IMR-90 (cell line): ENCODE results near the gene HPCAL4. TPM values are rescaled to one million over a fixed set of nuclear protein-coding genes. Genes with fewer than 3 reads are reported as not detected.

Source experiments
- ATAC-seq: fragments of 200-7000 bp; cut with Tn5 transposase; 2 replicates; pipeline ENCODE4 v1.9.1; 2020; ENCODE audit warnings: low read depth, mild to moderate bottlenecking, moderate library complexity
- BruUV-seq: library from RNA; stranded (reverse); fragments of 400-500 nt; replicated peaks from 2 replicates; lab custom pipeline; 2021; lab: Mats Ljungman, UMichigan
- CTCF ChIA-PET: fragments of 300-600 bp; formaldehyde crosslinking; extraction: SDS; loops from one replicate; lab custom pipeline; 2021; ENCODE audit warnings: antibody characterized with exemption; lab: Yijun Ruan, JAX
- POLR2A ChIA-PET: fragments of 300-600 bp; sonication (Branson Sonifier 250); formaldehyde crosslinking; loops from one replicate; lab custom pipeline; 2022; ENCODE audit warnings: antibody characterized with exemption; ENCODE audit not compliant: unreplicated experiment; lab: Charles Lee
- DNase-seq: peaks from one replicate; pipeline ENCODE4 v3.0.0; 2013
- H2AFZ ChIP-seq: replicated peaks from 2 replicates; pipeline ENCODE3; 2013; ENCODE audit warnings: low read length, mild to moderate bottlenecking; ENCODE audit not compliant: poor library complexity
- H2AK5ac ChIP-seq: 2 replicates; pipeline ENCODE4 v1.6.1; 2013; ENCODE audit warnings: low read depth, low read length, inconsistent platforms
- H2AK9ac ChIP-seq: replicated peaks from 2 replicates; pipeline ENCODE3; 2013; ENCODE audit warnings: mild to moderate bottlenecking, low read depth, low read length, moderate library complexity; ENCODE audit not compliant: poor library complexity
- H2BK120ac ChIP-seq: 2 replicates; pipeline ENCODE4 v1.6.1; 2013; ENCODE audit warnings: low read depth, low read length, inconsistent platforms
- H2BK15ac ChIP-seq: 3 replicates; pipeline ENCODE4 v1.6.1; 2013; ENCODE audit warnings: low read depth, low read length, inconsistent platforms
- H2BK20ac ChIP-seq: 2 replicates; pipeline ENCODE4 v1.6.1; 2013; ENCODE audit warnings: low read depth, mild to moderate bottlenecking, inconsistent platforms, low read length, moderate library complexity
- H2BK5ac ChIP-seq: 2 replicates; pipeline ENCODE4 v1.6.1; 2013; ENCODE audit warnings: mild to moderate bottlenecking, low read depth, low read length, inconsistent platforms; ENCODE audit not compliant: poor library complexity, severe bottlenecking
- H3K14ac ChIP-seq: replicated peaks from 2 replicates; pipeline ENCODE4 v1.6.1; 2013; ENCODE audit warnings: low read depth, low read length, inconsistent platforms
- H3K18ac ChIP-seq: 2 replicates; pipeline ENCODE4 v1.6.1; 2013; ENCODE audit warnings: low read depth, low read length, control low read depth
- H3K23ac ChIP-seq: 2 replicates; pipeline ENCODE4 v1.6.1; 2013; ENCODE audit warnings: low read depth, low read length, inconsistent platforms
- H3K27ac ChIP-seq: 2 replicates; pipeline ENCODE4 v1.5.1; 2013; ENCODE audit warnings: mild to moderate bottlenecking, control low read depth, low read length; ENCODE audit not compliant: insufficient read depth
- H3K27me3 ChIP-seq: 2 replicates; pipeline ENCODE4 v1.6.1; 2013; ENCODE audit warnings: low read length; ENCODE audit not compliant: control insufficient read depth, insufficient read depth
- H3K36me3 ChIP-seq: 2 replicates; pipeline ENCODE4 v1.6.1; 2013; ENCODE audit warnings: low read length, mixed read lengths; ENCODE audit not compliant: control insufficient read depth, insufficient read depth
- H3K4ac ChIP-seq: 2 replicates; pipeline ENCODE4 v1.6.1; 2013; ENCODE audit warnings: low read depth, low read length, inconsistent platforms
- H3K4me1 ChIP-seq: 2 replicates; pipeline ENCODE4 v1.6.1; 2013; ENCODE audit warnings: low read length, mixed read lengths; ENCODE audit not compliant: control insufficient read depth, insufficient read depth
- H3K4me2 ChIP-seq: 2 replicates; pipeline ENCODE4 v1.6.1; 2013; ENCODE audit warnings: low read depth, mild to moderate bottlenecking, control low read depth, low read length, moderate library complexity
- H3K4me3 ChIP-seq: 2 replicates; pipeline ENCODE4 v1.5.1; 2013; ENCODE audit warnings: low read depth, mild to moderate bottlenecking, control low read depth, low read length, moderate library complexity; ENCODE audit not compliant: insufficient read depth
- H3K56ac ChIP-seq: 2 replicates; pipeline ENCODE4 v1.6.1; 2013; ENCODE audit warnings: low read length, inconsistent platforms; ENCODE audit not compliant: insufficient read depth; ENCODE audit errors: extremely low read depth
- H3K79me1 ChIP-seq, 2 experiments: 2 replicates each; pipeline ENCODE4 v1.6.1; 2013; ENCODE audit warnings: low read length in 2 of 2, inconsistent platforms in 1 of 2, low read depth in 1 of 2
- H3K9ac ChIP-seq: 2 replicates; pipeline ENCODE4 v1.6.1; 2013; ENCODE audit warnings: low read depth, low read length, control low read depth
- H3K9me1 ChIP-seq: 2 replicates; pipeline ENCODE4 v1.6.1; 2013; ENCODE audit warnings: low read length, inconsistent platforms; ENCODE audit not compliant: insufficient read depth
- H3K9me3 ChIP-seq: 2 replicates; pipeline ENCODE4 v1.6.1; 2013; ENCODE audit warnings: low read length; ENCODE audit not compliant: control insufficient read depth, insufficient read depth
- H4K20me1 ChIP-seq: 2 replicates; pipeline ENCODE4 v1.6.1; 2013; ENCODE audit warnings: low read length, inconsistent platforms; ENCODE audit not compliant: insufficient read depth
- H4K5ac ChIP-seq: 2 replicates; pipeline ENCODE4 v1.6.1; 2013; ENCODE audit warnings: mild to moderate bottlenecking, low read depth, low read length, control low read depth
- H4K8ac ChIP-seq, 2 experiments: 2 replicates each; pipeline ENCODE4 v1.6.1; 2013; ENCODE audit warnings: low read depth in 2 of 2, low read length in 2 of 2, control low read depth in 1 of 2, inconsistent platforms in 1 of 2
- H4K91ac ChIP-seq: 2 replicates; pipeline ENCODE4 v1.6.1; 2013; ENCODE audit warnings: low read depth, low read length, inconsistent platforms; ENCODE audit not compliant: insufficient read depth
- BHLHE40 ChIP-seq: fragments of 150-350 bp; IDR thresholded peaks from 2 replicates; pipeline ENCODE4 v1.6.1; 2016; ENCODE audit warnings: mild to moderate bottlenecking, low read depth, low read length
- POLR2A ChIP-seq: IDR thresholded peaks from 2 replicates; pipeline ENCODE4 v1.6.1; 2012; ENCODE audit warnings: mild to moderate bottlenecking, low read depth, low read length
- WGBS, 2 experiments: methylation state at CpG; one replicate each; pipeline versions ENCODE4 v1.1.5 to v1.1.7; 2013; ENCODE audit warnings: missing lambda C conversion rate in 2 of 2; ENCODE audit not compliant: insufficient read length in 1 of 2; ENCODE audit errors: extremely low coverage in 2 of 2; 5-methylcytosine and 5-hydroxymethylcytosine counted together
- dilution Hi-C: fragments of 300-500 bp; cut with HindIII; formaldehyde crosslinking; loops from one replicate; pipeline ENCODE4 v1.14.3; 2018; ENCODE audit warnings: low sequenced_read_pairs; ENCODE audit not compliant: unreplicated experiment
- in situ Hi-C: fragments of 300-500 bp; cut with MboI; formaldehyde crosslinking; loops from 3 replicates; pipeline ENCODE4 v1.14.3; 2019; ENCODE audit warnings: low sequenced_read_pairs, inconsistent platforms, mixed read lengths
- intact Hi-C: fragments of 100-400 bp; cut with micrococcal nuclease; formaldehyde crosslinking; loops from 2 replicates; pipeline ENCODE4 v1.10.0; 2022
- polyA plus RNA-seq, 3 experiments: library from polyadenylated mRNA; depleted of rRNA; stranded (reverse); fragments of >200 nt; gene quantifications; 2 replicates each; pipeline ENCODE4 v1.2.3, GENCODE V29; 2012; ENCODE audit warnings: low replicate concordance in 1 of 3
- total RNA-seq: library from RNA; depleted of rRNA; stranded (reverse); fragments of >200 nt; gene quantifications from 2 replicates; pipeline ENCODE4 v1.2.3, GENCODE V29; 2012

HPCAL4 gene
- total and polyA plus RNA-seq, 2 of the 4 experiments (the other 2 are of a cell fraction), result 0.02 TPM; not detected in 1

GRCh38 chr1:39713557-39713956, 22.3 kb upstream of the HPCAL4 start:
- Histone ChIP-seq H3K18ac (no peak overlapping the region), H3K23ac (no peak overlapping the region), H3K4ac (no peak overlapping the region), H4K91ac (no peak overlapping the region), H3K27me3 (peaks cover 68% of the 10 kb centered on the region), H2BK15ac (no peak overlapping the region), H2BK5ac (no peak overlapping the region), H3K14ac (no peak overlapping the region), H3K27ac (no peak overlapping the region), H3K9me3 (no peaks in the 10 kb centered on the region; the same call in 1 of the 2 replicates), H3K9me1 (no peaks in the 10 kb centered on the region), H2BK20ac (no peak overlapping the region), H3K4me3 (no peak overlapping the region), H3K9ac (no peak overlapping the region), H3K4me2 (no peak overlapping the region), H2AK9ac (no peak overlapping the region), H4K8ac (no peak overlapping the region), H2AK5ac (no peak overlapping the region), H3K56ac (no peak overlapping the region), H3K36me3 (no peaks in the 10 kb centered on the region), H3K4me1 (no peaks in the 10 kb centered on the region), H3K79me1 (no peaks in the 10 kb centered on the region), H4K20me1 (no peaks in the 10 kb centered on the region), H2AFZ (no peak overlapping the region), H4K5ac (no peak overlapping the region), H2BK120ac (no peak overlapping the region)
- TF ChIP-seq POLR2A (no peak), BHLHE40 (no peak)
- intact Hi-C loops (loop anchor here (5.0 kb wide), 1 partner anchor 41 kb away; the partner anchor contains the start of gene NT5C1A), in situ Hi-C loops (loop anchor here (10.0 kb wide), 2 partner anchors 119 to 209 kb away; no protein-coding TSS in a partner anchor), dilution Hi-C loops (no loop called here)
- WGBS, 2 experiments, result 76% methylated on average over 5 of the region's 5 CpGs; no CpG with 5 or more reads in 1 of the 2 experiments
- BruUV-seq, result no TSS peak
- no peak for ATAC-seq
- ChIA-PET POLR2A (no interaction called here), CTCF (interaction anchor here (2.0 kb wide), 1 partner anchor 107 kb away, joined by 5 read pairs; no protein-coding TSS in a partner anchor)
- DNase-seq, result no peak
